HepG2 (cell line): Measurements from ENCODE around the gene STAM. TPM values are rescaled to one million over a fixed set of nuclear protein-coding genes. Genes with fewer than 3 reads are reported as not detected.

Source experiments
- ARID5B ChIP-seq: IDR thresholded peaks from 2 replicates; pipeline ENCODE4 v1.4.0; 2020; ENCODE audit warnings: mild to moderate bottlenecking, missing genetic modification reagents
- BATF2 ChIP-seq: sonication (generic); formaldehyde crosslinking; IDR thresholded peaks from 2 replicates; pipeline ENCODE4 v1.8.0; 2022; ENCODE audit warnings: mild to moderate bottlenecking, missing genetic modification reagents, moderate library complexity
- HNRNPL ChIP-seq: fragments of 200-400 bp; formaldehyde crosslinking; IDR thresholded peaks from 2 replicates; pipeline ENCODE4 v1.6.1; 2017; ENCODE audit warnings: mild to moderate bottlenecking, low read depth, low read length
- NFKBIZ ChIP-seq: IDR thresholded peaks from 2 replicates; pipeline ENCODE4 v1.6.1; 2018; ENCODE audit warnings: missing genetic modification reagents, missing compliant biosample characterization
- NR2C2 ChIP-seq: sonication (generic); formaldehyde crosslinking; IDR thresholded peaks from 2 replicates; pipeline ENCODE4 v1.4.0; 2020; ENCODE audit warnings: missing genetic modification reagents, mild to moderate bottlenecking, moderate library complexity, borderline replicate concordance
- PRDM10 ChIP-seq: sonication (generic); formaldehyde crosslinking; IDR thresholded peaks from 2 replicates; pipeline ENCODE4 v1.4.0; 2020; ENCODE audit warnings: low read depth, missing genetic modification reagents
- RAD21 ChIP-seq: fragments of 450-650 bp; formaldehyde crosslinking; IDR thresholded peaks from 2 replicates; pipeline ENCODE4 v1.5.0; 2020; ENCODE audit warnings: mild to moderate bottlenecking
- SIN3A ChIP-seq: IDR thresholded peaks from 2 replicates; pipeline ENCODE4 v1.6.1; 2011; ENCODE audit warnings: low read depth, mild to moderate bottlenecking, control low read depth, low read length, borderline replicate concordance
- SP5 ChIP-seq: IDR thresholded peaks from 2 replicates; pipeline ENCODE4 v1.6.1; 2016; ENCODE audit warnings: low read depth, borderline replicate concordance
- TFE3 ChIP-seq: IDR thresholded peaks from 2 replicates; pipeline ENCODE4 v1.6.1; 2016
- ZBTB42 ChIP-seq: sonication (generic); formaldehyde crosslinking; IDR thresholded peaks from 2 replicates; pipeline ENCODE4 v1.5.0; 2020; ENCODE audit warnings: mild to moderate bottlenecking, missing genetic modification reagents
- ZBTB7B ChIP-seq: sonication (generic); formaldehyde crosslinking; IDR thresholded peaks from 2 replicates; pipeline ENCODE4 v1.4.0; 2020; ENCODE audit warnings: missing genetic modification reagents
- ZIK1 ChIP-seq: sonication (generic); formaldehyde crosslinking; IDR thresholded peaks from 2 replicates; pipeline ENCODE4 v1.5.0; 2020; ENCODE audit warnings: mild to moderate bottlenecking, low read depth, missing genetic modification reagents, borderline replicate concordance
- ZNF225 ChIP-seq: sonication (generic); formaldehyde crosslinking; IDR thresholded peaks from 2 replicates; pipeline ENCODE4 v1.4.0; 2020; ENCODE audit warnings: mild to moderate bottlenecking, missing genetic modification reagents
- ZNF282 ChIP-seq: fragments of 450-650 bp; IDR thresholded peaks from 2 replicates; pipeline ENCODE4 v1.6.1; 2018; ENCODE audit not compliant: partially characterized antibody
- ZNF574 ChIP-seq: sonication (generic); formaldehyde crosslinking; IDR thresholded peaks from 2 replicates; pipeline ENCODE4 v1.4.0; 2020; ENCODE audit warnings: missing genetic modification reagents
- ZNF747 ChIP-seq: sonication (generic); formaldehyde crosslinking; IDR thresholded peaks from 2 replicates; pipeline ENCODE4 v1.8.1; 2023; ENCODE audit warnings: missing genetic modification reagents, mild to moderate bottlenecking, borderline replicate concordance
- polyA plus RNA-seq, 8 experiments: library from polyadenylated mRNA; depleted of rRNA in 3 of 8; stranded (reverse) in 7 of 8; unstranded in 1 of 8; fragments of >200 nt; fragmentation: Illumina TruSeq in 4 of 8; extraction: Trizol in 4 of 8; gene quantifications; 2 replicates each; pipeline versions ENCODE4 v1.2.1 to v1.2.3, GENCODE V29; 2011 to 2016; ENCODE audit warnings: low read depth in 4 of 8, missing spikeins in 1 of 8, mixed read lengths in 1 of 8; ENCODE audit not compliant: insufficient read depth in 1 of 8
- total RNA-seq, 5 experiments: library from RNA; depleted of rRNA; stranded (reverse); fragments of >200 nt; fragmentation: Illumina TruSeq; extraction: Trizol; gene quantifications; 2 replicates each; pipeline ENCODE4 v1.2.3, GENCODE V29; 2016; ENCODE audit warnings: low read depth in 1 of 5

Gene STAM
- total and polyA plus RNA-seq, 2 of the 13 experiments (the other 11 are each of a cell fraction or from before 2014, with no cell fraction given) = 19.5 to 25.1 TPM

GRCh38 chr10:17616403-17617030, 27.4 kb upstream of the STAM start (continued):
- TF ChIP-seq RAD21 (no peak), ZNF225 (CRISPR knock-in tag) (no peak), NFKBIZ (CRISPR knock-in tag) (no peak), SP5 (no peak), ZNF282 (no peak), NR2C2 (CRISPR knock-in tag) (no peak; the same call in 1 of the 2 replicates), HNRNPL (0 out of 2 replicates have a peak, but pooled peaks have one; percentile 28), TFE3 (no peak; the same call in 1 of the 2 replicates), ZIK1 (no peak), SIN3A (no peak), ZBTB42 (CRISPR knock-in tag) (no peak), ARID5B (no peak; the same call in 1 of the 2 replicates), ZBTB7B (CRISPR knock-in tag) (no peak), PRDM10 (CRISPR knock-in tag) (no peak), ZNF574 (CRISPR knock-in tag) (peak; percentile 3; the same call in 1 of the 2 replicates), ZNF747 (CRISPR knock-in tag) (no peak), BATF2 (CRISPR knock-in tag) (no peak)
